Coronary artery (tissue), 2 donors: ENCODE data around the gene ESYT3.
A peak's percentile ranks its signal among the peaks of the same experiment; 100 is the strongest.

Experiments
- DNase-seq: peaks from one replicate; pipeline ENCODE4 v3.0.0-alpha.2; 2017; ENCODE audit warnings: low spot score
- H3K27ac ChIP-seq, 2 donors: fragments of 200-600 bp; sonication (generic); one replicate each; pipeline ENCODE4 v1.5.1; 2016 to 2019
- H3K4me3 ChIP-seq: fragments of 200-600 bp; sonication (generic); 2 replicates; pipeline ENCODE4 v1.5.1; 2016; ENCODE audit warnings: mild to moderate bottlenecking, moderate library complexity
- TF ChIP-seq, protein P1 (sequence below): fragments of 200-600 bp; sonication (generic); IDR thresholded peaks from one replicate; pipeline ENCODE4 v1.5.1; 2019; ENCODE audit warnings: antibody characterized with exemption

ESYT3 gene

DNA sequence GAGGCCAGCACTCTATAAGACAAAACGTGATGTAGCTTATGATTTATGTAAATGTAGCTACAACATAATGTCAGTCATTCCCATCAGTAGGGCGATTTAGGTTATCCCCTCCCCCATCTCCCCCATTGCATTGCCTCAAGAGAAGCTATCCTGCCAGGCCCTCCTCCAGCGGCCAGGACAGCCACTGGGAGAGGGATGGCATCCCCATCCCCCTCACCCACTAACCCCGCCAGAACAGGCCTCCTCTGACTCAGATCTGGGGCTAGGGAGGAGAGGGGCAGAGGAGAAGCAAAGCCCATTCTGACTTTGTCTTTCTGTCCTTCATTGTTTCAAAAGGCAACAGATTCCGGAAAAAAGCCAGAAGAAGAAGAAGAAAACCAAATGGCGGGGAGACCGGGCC, 32.6 kb upstream of the ESYT3 start:
- TF ChIP-seq, protein P1, sequence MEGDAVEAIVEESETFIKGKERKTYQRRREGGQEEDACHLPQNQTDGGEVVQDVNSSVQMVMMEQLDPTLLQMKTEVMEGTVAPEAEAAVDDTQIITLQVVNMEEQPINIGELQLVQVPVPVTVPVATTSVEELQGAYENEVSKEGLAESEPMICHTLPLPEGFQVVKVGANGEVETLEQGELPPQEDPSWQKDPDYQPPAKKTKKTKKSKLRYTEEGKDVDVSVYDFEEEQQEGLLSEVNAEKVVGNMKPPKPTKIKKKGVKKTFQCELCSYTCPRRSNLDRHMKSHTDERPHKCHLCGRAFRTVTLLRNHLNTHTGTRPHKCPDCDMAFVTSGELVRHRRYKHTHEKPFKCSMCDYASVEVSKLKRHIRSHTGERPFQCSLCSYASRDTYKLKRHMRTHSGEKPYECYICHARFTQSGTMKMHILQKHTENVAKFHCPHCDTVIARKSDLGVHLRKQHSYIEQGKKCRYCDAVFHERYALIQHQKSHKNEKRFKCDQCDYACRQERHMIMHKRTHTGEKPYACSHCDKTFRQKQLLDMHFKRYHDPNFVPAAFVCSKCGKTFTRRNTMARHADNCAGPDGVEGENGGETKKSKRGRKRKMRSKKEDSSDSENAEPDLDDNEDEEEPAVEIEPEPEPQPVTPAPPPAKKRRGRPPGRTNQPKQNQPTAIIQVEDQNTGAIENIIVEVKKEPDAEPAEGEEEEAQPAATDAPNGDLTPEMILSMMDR, result no peak
- no peak overlapping the region for H3K27ac ChIP-seq
- no peak for DNase-seq
- no peak overlapping the region for H3K4me3 ChIP-seq

DNA sequence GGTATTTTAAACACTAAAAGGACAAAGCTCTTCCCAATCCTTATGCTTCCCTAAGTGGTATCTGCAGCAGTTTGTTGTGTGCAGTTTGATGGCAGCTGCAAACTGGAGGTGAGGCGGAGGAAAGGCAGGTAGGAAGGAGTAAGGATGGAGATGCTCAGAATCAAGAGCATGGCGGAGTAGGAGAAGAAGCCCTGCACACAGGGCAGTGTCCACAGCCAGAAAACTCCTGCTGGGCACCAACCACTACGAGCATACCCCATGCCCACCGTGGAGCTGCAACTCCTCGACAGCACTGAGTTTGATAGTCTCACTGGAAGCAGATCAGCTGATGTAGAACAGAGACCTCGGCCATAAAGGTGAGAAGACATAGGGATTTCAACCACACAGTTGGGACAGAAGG, 30.3 kb upstream of the ESYT3 start:
- peak; percentile 60 for DNase-seq
- TF ChIP-seq, protein P1, result no peak
- Histone ChIP-seq H3K4me3 (no peak overlapping the region), H3K27ac (no peak overlapping the region)

DNA sequence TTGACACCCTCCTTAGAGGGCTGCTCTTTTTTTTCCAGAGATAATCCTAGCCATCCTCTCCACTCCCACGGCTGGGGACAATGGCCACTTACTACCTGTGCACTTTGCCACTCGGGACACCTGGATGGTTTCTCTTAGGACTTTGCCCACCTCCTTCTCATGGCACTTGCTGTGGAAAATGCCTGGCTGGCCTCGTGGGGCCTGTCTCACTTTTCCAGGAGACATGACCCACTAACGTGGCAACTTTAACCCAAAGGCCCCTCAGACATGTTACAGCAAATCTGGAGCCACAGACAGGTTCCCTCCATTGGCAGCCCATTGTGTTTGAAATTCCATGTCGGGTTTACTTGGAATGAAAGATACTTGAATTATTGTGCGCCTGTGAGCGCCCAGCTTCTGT, 29.4 kb upstream of the ESYT3 start:
- DNase-seq, result peak; percentile 22
- TF ChIP-seq, protein P1, result no peak
- no peak overlapping the region for H3K27ac ChIP-seq
- H3K4me3 ChIP-seq, result no peak overlapping the region

DNA sequence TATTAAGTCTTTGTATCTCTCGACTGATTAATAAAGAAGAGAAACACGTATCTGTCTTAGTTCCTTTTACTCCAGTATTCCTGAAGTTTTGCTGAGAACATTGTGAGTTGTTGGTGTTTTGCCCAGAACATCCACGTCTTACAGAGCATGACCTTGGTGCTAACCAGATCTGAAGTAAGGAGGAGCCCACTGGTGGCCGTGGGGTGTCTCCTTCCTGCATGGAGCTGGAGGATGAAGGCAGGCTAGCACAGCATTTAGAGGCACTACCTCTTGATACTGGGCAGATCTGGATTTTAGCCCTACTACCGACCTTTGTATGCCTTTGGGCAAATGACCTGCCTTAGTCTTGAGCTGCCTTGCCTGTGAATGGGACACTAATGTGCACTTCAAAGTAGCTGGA, 28.9 kb upstream of the ESYT3 start:
- no peak overlapping the region for H3K27ac ChIP-seq

DNA sequence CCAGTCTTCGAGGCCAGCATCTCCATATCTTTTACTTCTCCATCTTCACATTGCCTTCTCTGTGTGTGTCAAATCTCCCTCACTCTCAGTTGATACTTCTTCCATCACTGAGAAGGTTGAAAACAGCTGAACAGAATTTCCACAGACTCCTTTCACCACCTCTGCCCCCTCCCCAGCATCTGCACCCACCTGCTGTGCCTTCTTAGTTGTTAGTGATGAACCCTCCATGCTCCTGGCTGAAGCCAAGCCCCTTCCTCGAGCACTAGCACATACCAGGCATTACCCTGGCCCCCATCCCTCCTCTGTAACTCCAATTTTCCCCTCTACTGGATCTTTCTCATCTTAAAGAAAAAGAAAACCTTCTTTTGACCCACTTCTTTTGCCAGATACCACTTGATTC, 27.8 kb upstream of the ESYT3 start:
- TF ChIP-seq, protein P1, result no peak
- H3K27ac ChIP-seq, result no peak overlapping the region
- DNase-seq, result peak; percentile 17
- H3K4me3 ChIP-seq, result no peak overlapping the region

More for the DNA sequence above, 28.9 kb upstream of the ESYT3 start:
- no peak overlapping the region for H3K4me3 ChIP-seq
- TF ChIP-seq, protein P1, result no peak
- DNase-seq, result peak; percentile 35

DNA sequence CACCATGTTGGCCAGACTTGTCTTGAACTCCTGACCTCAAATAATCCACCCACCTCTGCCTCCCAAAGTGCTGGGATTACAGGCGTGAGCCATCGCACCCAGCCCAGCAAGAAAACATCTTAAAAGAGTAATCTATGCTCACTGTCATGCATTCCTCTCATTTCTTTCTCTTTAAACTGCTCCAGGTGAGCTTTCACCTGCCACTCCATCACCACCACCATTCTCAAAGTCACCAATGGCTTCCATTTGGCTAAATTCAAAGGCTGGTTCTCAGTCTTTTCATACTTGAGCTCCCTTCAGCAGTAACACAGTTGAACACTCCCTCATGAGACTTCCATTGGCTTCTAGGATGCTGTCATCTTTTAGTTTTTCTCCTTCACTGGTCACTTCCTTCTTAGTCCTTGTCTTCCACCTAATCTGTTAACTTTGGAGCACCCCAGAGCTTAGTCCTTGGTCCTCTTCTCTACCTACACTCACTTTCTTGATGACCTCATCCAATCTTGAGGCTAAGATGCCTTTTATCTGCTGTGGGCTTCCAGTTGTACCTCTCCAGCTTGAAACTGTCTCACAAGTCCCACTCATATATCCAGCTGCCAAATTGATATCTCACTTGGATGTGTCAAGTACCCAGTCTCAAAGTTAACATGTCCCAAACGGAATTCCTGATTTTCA, 27.0 kb upstream of the ESYT3 start:
- H3K27ac ChIP-seq, result no peak overlapping the region
- peak; percentile 24 for DNase-seq
- TF ChIP-seq, protein P1, result no peak
- H3K4me3 ChIP-seq, result no peak overlapping the region
